Panc1 (cell line): ENCODE results near the gene PHKB. TPM values are rescaled to one million over a fixed set of nuclear protein-coding genes. Genes with fewer than 3 reads are reported as not detected.

Experiments
- ATAC-seq: fragments of 200-7000 bp; cut with Tn5 transposase; 2 replicates; pipeline ENCODE4 v1.9.1; 2020; ENCODE audit warnings: mild to moderate bottlenecking, moderate library complexity
- BruUV-seq: library from RNA; stranded (reverse); fragments of 400-500 nt; replicated peaks from 2 replicates; lab custom pipeline; 2021; lab: Mats Ljungman, UMichigan
- CTCF ChIA-PET: fragments of 300-600 bp; sonication (Branson Sonifier 250); formaldehyde crosslinking; loops from one replicate; lab custom pipeline; 2022; ENCODE audit warnings: antibody characterized with exemption; lab: Charles Lee
- POLR2A ChIA-PET: fragments of 300-600 bp; sonication (Branson Sonifier 250); formaldehyde crosslinking; loops from one replicate; lab custom pipeline; 2022; ENCODE audit warnings: antibody characterized with exemption; lab: Charles Lee
- DNase-seq: peaks from one replicate; pipeline ENCODE4 v3.0.0-alpha.2; 2010; ENCODE audit warnings: low read depth, low spot score
- H3K27ac ChIP-seq: 2 replicates; pipeline ENCODE4 v1.5.1; 2011; ENCODE audit warnings: mild to moderate bottlenecking, low read length, inconsistent platforms
- H3K27me3 ChIP-seq: fragments of 200-500 bp; sonication (Bioruptor generic); 2 replicates; pipeline ENCODE4 v1.6.0; 2014; ENCODE audit warnings: low read length, inconsistent platforms; ENCODE audit not compliant: control insufficient read depth, insufficient read depth
- H3K36me3 ChIP-seq: fragments of 200-500 bp; sonication (Bioruptor generic); 2 replicates; pipeline ENCODE4 v1.5.1; 2014; ENCODE audit warnings: inconsistent platforms, mild to moderate bottlenecking, low read length, moderate library complexity; ENCODE audit not compliant: control insufficient read depth, insufficient read depth
- H3K4me1 ChIP-seq: 2 replicates; pipeline ENCODE4 v1.5.1; 2011; ENCODE audit warnings: inconsistent platforms, mild to moderate bottlenecking, low read length, moderate library complexity; ENCODE audit not compliant: control insufficient read depth, insufficient read depth
- H3K4me3 ChIP-seq, 2 experiments: 2 replicates each; pipeline ENCODE4 v1.5.1; 2011 to 2012; ENCODE audit warnings: low read depth in 2 of 2, low read length in 2 of 2, mild to moderate bottlenecking in 2 of 2, inconsistent platforms in 1 of 2, moderate library complexity in 1 of 2
- H3K9me3 ChIP-seq: fragments of 200-500 bp; sonication (Bioruptor generic); 2 replicates; pipeline ENCODE4 v1.5.1; 2014; ENCODE audit warnings: low read depth, mild to moderate bottlenecking, inconsistent platforms, low read length, moderate library complexity; ENCODE audit not compliant: control insufficient read depth, insufficient read depth
- CTCF ChIP-seq: fragments of 450-650 bp; IDR thresholded peaks from 2 replicates; pipeline ENCODE4 v1.5.1; 2017; ENCODE audit warnings: mild to moderate bottlenecking
- POLR2AphosphoS5 ChIP-seq: IDR thresholded peaks from 2 replicates; pipeline ENCODE4 v1.6.1; 2012; ENCODE audit warnings: mild to moderate bottlenecking, low read depth, low read length, moderate library complexity
- REST ChIP-seq, 2 experiments: IDR thresholded peaks; 2 replicates each; pipeline ENCODE4 v1.6.1; 2011 to 2012; ENCODE audit warnings: low read depth in 2 of 2, control low read depth in 1 of 2, low read length in 1 of 2, mild to moderate bottlenecking in 1 of 2, moderate library complexity in 1 of 2; ENCODE audit not compliant: insufficient read depth in 1 of 2
- SIN3A ChIP-seq: IDR thresholded peaks from 2 replicates; pipeline ENCODE4 v1.6.1; 2012; ENCODE audit warnings: low read depth, mild to moderate bottlenecking, low read length, moderate library complexity, borderline replicate concordance; ENCODE audit not compliant: insufficient read depth
- TCF7L2 ChIP-seq: IDR thresholded peaks from 2 replicates; pipeline ENCODE4 v1.6.1; 2011; ENCODE audit warnings: mild to moderate bottlenecking, low read depth, low read length, inconsistent platforms
- in situ Hi-C: cut with HindIII; loops from 2 replicates; pipeline ENCODE4 v1.10.0; 2016; ENCODE audit warnings: low sequenced_read_pairs, low pct_unique_long_range_greater_than_20kb
- intact Hi-C: fragments of 100-400 bp; cut with micrococcal nuclease; formaldehyde crosslinking; loops from one replicate; pipeline ENCODE4 v1.10.0; 2022; ENCODE audit not compliant: unreplicated experiment
- total RNA-seq: library from RNA; stranded (reverse); gene quantifications from one replicate; pipeline ENCODE4 v1.2.1, GENCODE V29; 2021; ENCODE audit not compliant: unreplicated experiment

PHKB gene
- total RNA-seq, 1 experiment from 2014 or later, result 29.5 TPM

DNA sequence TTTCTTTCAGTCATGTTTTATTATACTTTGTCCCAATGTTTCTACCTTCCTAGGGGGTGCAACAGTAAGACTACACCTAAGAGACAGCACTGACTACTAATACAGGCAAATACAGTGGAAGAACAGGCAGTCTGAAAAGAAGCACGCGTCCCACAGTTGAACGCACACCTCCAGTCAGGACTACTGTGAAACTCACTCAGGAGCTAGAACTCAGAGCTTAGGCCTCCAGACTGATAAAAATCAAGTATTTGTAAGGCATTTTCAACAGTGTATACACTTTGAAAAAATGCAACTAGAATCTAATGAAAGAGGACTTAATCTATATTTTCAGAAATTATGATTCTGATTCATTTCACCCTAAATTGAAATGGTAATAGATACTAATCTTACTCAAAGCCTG, 14.7 kb upstream of the PHKB start:
- Histone ChIP-seq H3K4me3 (no peak overlapping the region), H3K36me3 (peaks cover 3% of the 10 kb centered on the region; the same call in 1 of the 2 replicates), H3K27ac (no peak overlapping the region), H3K27me3 (no peaks in the 10 kb centered on the region), H3K9me3 (no peaks in the 10 kb centered on the region), H3K4me1 (no peaks in the 10 kb centered on the region)
- intact Hi-C loops (no loop called here), in situ Hi-C loops (no loop called here)
- ATAC-seq (no peak), DNase-seq (no peak)
- TF ChIP-seq SIN3A, result no peak
- TF ChIP-seq REST (IDR thresholded peaks at IDR 0.05; ENCODE audit: insufficient read depth in 1 of 2, low read depth in 2 of 2, low read length in 1 of 2), result no peak
- no peak for TF ChIP-seq POLR2AphosphoS5
- TF ChIP-seq TCF7L2, result no peak
- TF ChIP-seq CTCF, result no peak
- ChIA-PET POLR2A (no interaction called here), CTCF (no interaction called here)
- BruUV-seq, result no TSS peak

- CTCF ChIA-PET, result interaction anchor here (0.6 kb wide), 1 partner anchor 12 kb away, joined by 3 read pairs; the partner anchor contains the start of genes ITFG1 and PHKB
- no peak for TF ChIP-seq POLR2AphosphoS5
- no peak for TF ChIP-seq CTCF
- no peak for TF ChIP-seq SIN3A
- no peak for TF ChIP-seq REST (IDR thresholded peaks at IDR 0.05; ENCODE audit: insufficient read depth in 1 of 2, low read depth in 2 of 2, low read length in 1 of 2)
- TF ChIP-seq TCF7L2, result no peak
Measured at GRCh38 chr16:47448830-47449575, 12.1 kb upstream of the PHKB start.

More at GRCh38 chr16:47448830-47449575, 12.1 kb upstream of the PHKB start:
- in situ Hi-C loops (no loop called here), intact Hi-C loops (no loop called here)
- Histone ChIP-seq H3K27ac (no peak overlapping the region), H3K27me3 (no peaks in the 10 kb centered on the region), H3K36me3 (peaks cover 17% of the 10 kb centered on the region), H3K4me1 (no peaks in the 10 kb centered on the region), H3K4me3 (no peak overlapping the region), H3K9me3 (no peaks in the 10 kb centered on the region)
- BruUV-seq, result no TSS peak
- ATAC-seq, result no peak
- no peak for DNase-seq
- POLR2A ChIA-PET, result no interaction called here
